ENCODE results near the gene MICAL2. TPM values are rescaled to one million over a fixed set of nuclear protein-coding genes. Genes with fewer than 3 reads are reported as not detected.

Gene MICAL2
- total RNA-seq, 1 donor from 2014 or later: 510 TPM

DNA sequence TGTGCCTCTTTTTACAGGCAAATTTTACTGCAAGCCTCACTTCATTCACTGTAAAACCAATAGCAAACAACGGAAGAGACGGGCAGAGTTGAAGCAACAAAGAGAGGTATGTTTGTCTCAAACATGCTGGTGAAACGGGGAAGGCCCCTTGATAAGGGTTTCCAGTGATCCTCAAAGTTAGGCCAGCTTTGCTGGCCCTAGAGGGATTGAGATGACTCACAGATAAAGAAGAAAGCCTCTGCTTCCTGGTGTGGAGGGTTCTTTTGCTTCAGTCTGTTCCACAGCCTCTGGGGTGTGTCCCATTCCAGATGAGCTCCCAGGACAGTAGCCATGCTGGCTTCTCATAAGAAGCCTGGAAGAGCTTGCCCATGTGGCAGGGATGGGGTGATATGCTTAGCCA lies 148.1 kb downstream of the MICAL2 start:
- Mint-ChIP-seq H3K4me1 (no peaks in the 10 kb centered on the region), H3K36me3 (ENCODE audit: low read depth) (peaks cover 68% of the 10 kb centered on the region), H3K27me3 (no peaks in the 10 kb centered on the region), H3K27ac (no peak overlapping the region), H3K9me3 (no peaks in the 10 kb centered on the region), H3K4me3 (no peak overlapping the region)
- no peak for DNase-seq
- intact Hi-C loops (cut with micrococcal nuclease): no loop called here

DNA sequence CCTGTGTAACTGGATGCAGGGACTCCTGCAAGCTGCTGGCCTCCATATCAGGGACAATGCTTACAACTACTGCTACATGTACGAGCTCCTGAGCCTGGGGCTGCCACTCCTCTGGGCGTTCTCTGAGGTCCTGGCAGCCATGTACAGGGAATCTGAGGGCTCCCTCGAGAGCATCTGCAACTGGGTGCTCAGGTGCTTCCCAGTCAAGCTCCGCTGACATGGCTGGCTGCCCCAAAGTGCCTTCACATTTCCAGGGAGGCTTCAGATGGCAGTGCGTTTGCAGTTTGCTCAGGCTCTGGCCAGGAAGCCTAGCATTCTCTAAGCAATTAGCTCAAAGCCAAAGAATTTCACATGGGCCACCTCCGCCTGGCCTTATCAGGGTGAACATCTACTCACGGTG lies 149.6 kb downstream of the MICAL2 start:
- Mint-ChIP-seq H3K36me3 (ENCODE audit: low read depth) (peaks cover 77% of the 10 kb centered on the region), H3K9me3 (no peaks in the 10 kb centered on the region), H3K27me3 (no peaks in the 10 kb centered on the region), H3K4me3 (no peak overlapping the region), H3K27ac (no peak overlapping the region), H3K4me1 (no peaks in the 10 kb centered on the region)
- intact Hi-C loops (cut with micrococcal nuclease): no loop called here
- no peak for DNase-seq

DNA sequence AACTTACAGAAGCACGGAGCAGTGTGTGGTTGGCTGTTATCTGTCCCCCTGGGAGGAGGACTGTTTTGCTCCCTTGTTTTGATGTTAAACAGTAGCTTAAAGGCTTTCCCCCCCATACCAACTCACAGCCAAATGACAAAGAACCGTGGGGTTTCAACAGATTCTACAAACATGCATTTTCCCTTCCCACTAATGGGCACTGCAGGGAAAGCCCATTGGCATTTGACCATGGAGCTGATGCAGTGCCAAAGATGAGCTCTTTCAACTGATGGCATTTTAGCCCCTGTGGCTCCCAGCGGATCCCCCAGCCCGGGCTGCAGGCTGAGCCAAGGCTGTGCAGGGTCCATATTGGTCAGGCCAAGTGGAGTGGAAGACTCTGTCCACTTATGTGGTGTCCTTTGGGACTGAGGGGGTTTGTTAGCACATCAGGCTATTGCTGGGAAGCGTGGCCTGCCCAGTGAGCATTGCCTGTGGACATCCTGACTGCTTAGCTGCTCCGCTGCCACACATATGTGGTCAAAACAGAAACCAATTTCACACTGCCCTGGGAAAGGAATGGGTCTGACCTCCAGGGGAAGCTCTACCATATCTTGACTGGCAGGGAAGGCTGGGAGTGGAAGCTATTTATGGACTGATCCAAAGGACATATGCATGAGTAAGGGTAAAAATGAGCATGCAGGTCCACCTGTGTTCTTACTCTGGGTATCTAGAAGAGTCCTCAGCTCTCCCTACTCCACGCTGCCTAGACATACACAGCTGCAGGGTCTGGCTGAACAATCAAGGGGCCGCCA lies 150.5 kb downstream of the MICAL2 start:
- Mint-ChIP-seq H3K4me1 (no peaks in the 10 kb centered on the region), H3K27me3 (no peaks in the 10 kb centered on the region), H3K9me3 (no peaks in the 10 kb centered on the region), H3K4me3 (no peak overlapping the region), H3K36me3 (ENCODE audit: low read depth) (peaks cover 70% of the 10 kb centered on the region), H3K27ac (no peak overlapping the region)
- intact Hi-C loops (cut with micrococcal nuclease): no loop called here
- DNase-seq: no peak

DNA sequence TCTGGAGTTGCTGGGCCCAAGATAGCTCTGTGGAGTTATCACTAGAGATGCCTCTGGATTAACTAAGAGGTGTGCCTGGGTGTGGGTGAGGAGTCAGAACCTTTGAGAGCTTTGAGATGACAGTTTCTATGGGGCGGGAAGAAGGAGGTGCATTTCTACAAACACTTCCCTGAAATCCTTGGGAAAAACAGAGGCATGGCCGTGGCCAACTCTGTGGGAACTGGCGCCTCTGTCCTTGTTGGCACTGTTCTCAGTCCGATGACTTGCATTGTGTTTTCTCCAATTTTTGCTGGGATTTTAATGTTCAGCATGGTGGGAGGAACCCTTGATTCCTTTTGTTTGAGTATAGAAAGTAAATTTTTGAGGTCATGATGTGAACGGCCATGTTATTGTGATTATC lies 151.2 kb downstream of the MICAL2 start:
- intact Hi-C loops (cut with micrococcal nuclease): no loop called here
- Mint-ChIP-seq H3K27me3 (no peaks in the 10 kb centered on the region), H3K4me1 (no peaks in the 10 kb centered on the region), H3K36me3 (ENCODE audit: low read depth) (peaks cover 67% of the 10 kb centered on the region), H3K9me3 (no peaks in the 10 kb centered on the region), H3K4me3 (no peak overlapping the region), H3K27ac (no peak overlapping the region)
- DNase-seq: no peak

DNA sequence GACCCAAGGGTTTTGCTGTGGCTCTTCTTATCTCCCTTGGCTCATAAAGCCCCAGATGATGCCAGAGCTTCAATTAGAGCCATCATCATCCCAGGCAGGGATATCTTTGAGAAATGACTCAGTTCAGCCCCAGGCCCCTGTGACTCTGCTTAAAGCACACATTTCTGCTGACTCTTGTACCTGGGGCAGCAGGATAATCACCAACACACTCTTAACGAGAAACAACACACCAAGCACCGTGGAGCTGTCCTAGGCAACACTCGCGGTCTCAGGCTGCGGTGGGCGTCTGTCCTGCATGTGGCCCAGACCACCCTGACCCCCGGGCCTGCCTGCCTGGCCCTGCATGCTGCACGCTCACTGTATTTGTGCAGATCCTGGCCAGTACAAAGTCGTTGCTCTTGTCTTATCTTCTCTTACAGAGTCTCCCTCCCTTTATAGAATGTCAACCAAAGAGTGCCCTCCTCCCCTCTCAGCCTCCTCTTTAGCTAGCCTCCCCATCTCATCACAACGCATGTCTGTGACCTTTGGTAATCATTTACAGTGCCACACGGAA lies 152.8 kb downstream of the MICAL2 start:
- no peaks in the 10 kb centered on the region for H3K9me3 Mint-ChIP-seq
- H3K4me1 Mint-ChIP-seq: no peaks in the 10 kb centered on the region
- peaks cover 54% of the 10 kb centered on the region for H3K36me3 Mint-ChIP-seq (ENCODE audit: low read depth)
- no peak for DNase-seq
- intact Hi-C loops (cut with micrococcal nuclease): no loop called here
- H3K4me3 Mint-ChIP-seq: no peak overlapping the region
- H3K27ac Mint-ChIP-seq: peak overlapping the region; percentile 3
- no peaks in the 10 kb centered on the region for H3K27me3 Mint-ChIP-seq

DNA sequence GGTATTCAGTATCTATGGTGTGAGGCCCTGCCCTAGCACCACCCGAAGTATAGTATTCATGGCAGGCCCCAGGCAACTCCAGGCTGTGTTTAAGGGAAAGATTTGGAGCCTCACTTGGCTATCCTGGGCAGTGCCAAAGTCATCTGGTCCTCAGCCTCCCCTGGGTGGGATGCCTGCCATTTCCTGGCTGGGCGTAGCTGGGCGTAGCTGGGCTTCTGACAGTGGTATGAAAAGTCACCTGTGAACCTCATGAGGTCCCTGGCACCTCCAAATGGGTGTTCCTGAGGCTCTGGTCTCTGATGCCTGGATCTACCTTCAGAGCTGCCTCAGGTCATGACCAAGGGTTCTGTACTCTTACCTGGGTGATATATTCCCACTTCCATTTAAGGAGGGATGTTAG lies 154.0 kb downstream of the MICAL2 start:
- intact Hi-C loops (cut with micrococcal nuclease): no loop called here
- H3K36me3 Mint-ChIP-seq (ENCODE audit: low read depth): peaks cover 46% of the 10 kb centered on the region
- H3K27ac Mint-ChIP-seq: no peak overlapping the region
- no peaks in the 10 kb centered on the region for H3K9me3 Mint-ChIP-seq
- no peaks in the 10 kb centered on the region for H3K4me1 Mint-ChIP-seq
- no peak overlapping the region for H3K4me3 Mint-ChIP-seq
- no peak for DNase-seq
- H3K27me3 Mint-ChIP-seq: no peaks in the 10 kb centered on the region

DNA sequence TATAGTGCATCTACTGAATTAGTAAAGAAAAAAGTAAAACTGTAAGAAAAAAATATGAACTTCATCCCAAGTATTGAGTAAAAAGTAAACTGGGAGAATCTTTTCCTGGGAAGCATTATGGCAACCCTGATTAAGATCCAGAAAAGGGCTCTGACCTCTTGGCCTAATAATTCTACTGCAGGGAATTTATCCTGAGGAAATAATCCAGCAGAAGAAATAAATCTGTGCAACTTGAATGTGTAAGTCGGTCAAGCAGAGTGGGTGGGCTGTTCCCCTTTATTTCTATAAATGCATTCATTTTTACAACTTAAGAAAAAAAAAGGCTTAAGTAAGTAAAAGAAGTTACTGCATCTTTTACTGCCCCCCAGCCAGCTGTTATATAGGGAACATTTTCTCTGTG lies 155.7 kb downstream of the MICAL2 start:
- intact Hi-C loops (cut with micrococcal nuclease): no loop called here
- H3K4me1 Mint-ChIP-seq: no peaks in the 10 kb centered on the region
- no peaks in the 10 kb centered on the region for H3K9me3 Mint-ChIP-seq
- H3K36me3 Mint-ChIP-seq (ENCODE audit: low read depth): peaks cover 30% of the 10 kb centered on the region
- no peak for DNase-seq
- no peak overlapping the region for H3K27ac Mint-ChIP-seq
- H3K4me3 Mint-ChIP-seq: no peak overlapping the region
- H3K27me3 Mint-ChIP-seq: no peaks in the 10 kb centered on the region

DNA sequence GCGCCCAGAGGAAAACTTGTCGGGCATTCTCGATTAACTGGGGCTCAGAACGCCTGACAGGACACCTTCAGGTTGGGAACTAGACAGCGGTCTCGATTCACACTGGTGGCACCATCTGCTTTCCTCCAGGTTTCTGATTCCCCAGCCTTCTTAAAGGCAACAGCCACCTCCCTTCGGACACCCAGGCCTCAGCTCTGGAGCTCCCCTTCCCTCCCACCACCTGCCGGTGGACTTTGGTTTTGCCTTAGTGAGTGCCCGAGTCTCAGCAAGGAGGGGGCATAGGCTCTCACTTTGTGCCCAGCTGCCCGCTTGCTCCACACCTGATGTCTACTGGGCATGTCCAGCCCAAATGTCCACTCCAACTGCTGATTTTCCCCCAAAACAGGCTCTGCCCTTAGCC lies 156.6 kb downstream of the MICAL2 start:
- no peak overlapping the region for H3K27ac Mint-ChIP-seq
- H3K27me3 Mint-ChIP-seq: no peaks in the 10 kb centered on the region
- peaks cover 22% of the 10 kb centered on the region for H3K36me3 Mint-ChIP-seq (ENCODE audit: low read depth)
- intact Hi-C loops (cut with micrococcal nuclease): no loop called here
- H3K9me3 Mint-ChIP-seq: no peaks in the 10 kb centered on the region
- H3K4me1 Mint-ChIP-seq: no peaks in the 10 kb centered on the region
- H3K4me3 Mint-ChIP-seq: no peak overlapping the region
- DNase-seq: no peak

DNA sequence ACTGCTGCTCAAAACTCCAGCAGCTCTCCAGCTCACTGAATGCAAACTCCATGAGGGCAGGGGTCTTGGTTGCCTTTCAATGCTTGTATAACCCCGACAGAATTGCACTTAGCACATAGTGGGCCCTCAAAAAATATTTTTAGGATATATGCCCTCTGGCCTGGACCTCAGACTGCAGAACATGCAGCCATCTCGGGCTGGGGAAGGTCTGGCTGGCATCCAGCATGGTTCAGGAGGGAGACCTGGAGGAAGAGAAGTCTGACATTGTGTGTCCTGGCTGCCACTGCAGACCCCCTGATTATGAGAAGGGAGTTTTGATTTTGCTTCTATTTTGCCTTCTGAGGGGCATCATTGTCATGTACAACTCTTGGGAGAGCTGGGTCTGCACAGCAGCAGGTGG lies 157.5 kb downstream of the MICAL2 start:
- no peak overlapping the region for H3K27ac Mint-ChIP-seq
- H3K27me3 Mint-ChIP-seq: no peaks in the 10 kb centered on the region

DNA sequence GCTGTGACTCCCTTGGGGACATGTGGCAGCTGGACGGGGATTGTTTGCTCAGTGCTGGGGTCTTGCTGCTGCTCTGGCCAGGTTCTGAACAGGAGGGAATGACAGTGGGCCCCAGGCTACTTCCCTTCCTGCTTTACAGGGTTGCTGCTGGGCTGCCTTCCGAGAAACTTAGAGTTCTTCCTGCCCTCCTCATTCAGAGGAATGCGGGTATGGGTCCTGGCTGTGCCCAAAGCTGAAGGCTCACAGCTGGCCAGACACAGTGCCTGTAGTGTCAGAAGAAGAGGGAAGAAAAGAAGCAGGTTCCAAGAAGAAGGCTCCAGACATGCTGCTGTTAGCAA lies 158.7 kb downstream of the MICAL2 start:
- Mint-ChIP-seq H3K36me3 (ENCODE audit: low read depth) (peaks cover 3% of the 10 kb centered on the region), H3K4me3 (no peak overlapping the region)

More for the DNA sequence above, 157.5 kb downstream of the MICAL2 start:
- H3K9me3 Mint-ChIP-seq: no peaks in the 10 kb centered on the region
- no peak for DNase-seq
- no peak overlapping the region for H3K4me3 Mint-ChIP-seq
- no peaks in the 10 kb centered on the region for H3K4me1 Mint-ChIP-seq
- peaks cover 14% of the 10 kb centered on the region for H3K36me3 Mint-ChIP-seq (ENCODE audit: low read depth)
- intact Hi-C loops (cut with micrococcal nuclease): no loop called here

DNA sequence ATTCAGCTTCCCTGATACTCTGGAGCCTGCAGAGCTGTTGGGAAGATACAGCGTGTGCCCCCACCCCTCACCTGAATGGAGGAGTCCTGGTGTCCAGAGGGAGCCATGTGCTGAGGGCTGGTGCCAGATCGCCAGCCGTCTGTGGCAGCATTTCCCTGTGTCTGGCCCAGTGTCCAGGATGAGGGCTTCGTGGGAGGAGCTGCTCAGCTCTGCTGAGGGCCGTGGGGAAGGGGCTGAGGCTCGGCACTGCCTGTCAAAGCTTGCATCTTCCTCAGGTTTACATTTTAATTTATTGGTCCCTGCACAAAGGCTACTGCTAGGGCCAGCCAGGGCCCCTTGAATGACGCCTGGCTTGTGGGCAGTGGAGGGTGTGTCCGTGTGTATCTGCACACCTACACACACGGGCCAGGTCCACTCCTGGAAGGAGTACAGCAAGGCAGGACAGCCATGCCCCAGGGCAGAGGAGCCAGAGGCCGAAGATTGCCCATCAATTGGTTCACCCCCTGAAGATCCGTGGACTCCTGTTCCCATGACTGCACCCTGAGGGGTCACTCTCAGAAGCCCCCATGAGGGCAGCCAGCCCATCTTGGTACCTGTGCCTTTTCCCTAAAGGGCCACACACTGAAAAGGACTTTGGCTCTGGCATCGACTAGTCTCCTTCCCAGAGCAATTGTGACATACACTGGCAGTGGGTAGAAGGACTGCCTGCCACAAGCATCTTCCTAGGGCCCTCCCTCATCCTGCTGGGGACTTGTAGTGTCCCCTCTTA lies 159.2 kb downstream of the MICAL2 start:
- no peaks in the 10 kb centered on the region for H3K27me3 Mint-ChIP-seq
- peaks cover 1% of the 10 kb centered on the region for H3K36me3 Mint-ChIP-seq (ENCODE audit: low read depth)
- intact Hi-C loops (cut with micrococcal nuclease): no loop called here
- H3K9me3 Mint-ChIP-seq: no peaks in the 10 kb centered on the region
- no peak for DNase-seq
- no peak overlapping the region for H3K4me3 Mint-ChIP-seq
- H3K4me1 Mint-ChIP-seq: no peaks in the 10 kb centered on the region
- H3K27ac Mint-ChIP-seq: no peak overlapping the region

More for the DNA sequence above, 158.7 kb downstream of the MICAL2 start:
- H3K27ac Mint-ChIP-seq: no peak overlapping the region
- no peaks in the 10 kb centered on the region for H3K27me3 Mint-ChIP-seq
- no peak for DNase-seq
- no peaks in the 10 kb centered on the region for H3K9me3 Mint-ChIP-seq
- H3K4me1 Mint-ChIP-seq: no peaks in the 10 kb centered on the region
- intact Hi-C loops (cut with micrococcal nuclease): no loop called here

DNA sequence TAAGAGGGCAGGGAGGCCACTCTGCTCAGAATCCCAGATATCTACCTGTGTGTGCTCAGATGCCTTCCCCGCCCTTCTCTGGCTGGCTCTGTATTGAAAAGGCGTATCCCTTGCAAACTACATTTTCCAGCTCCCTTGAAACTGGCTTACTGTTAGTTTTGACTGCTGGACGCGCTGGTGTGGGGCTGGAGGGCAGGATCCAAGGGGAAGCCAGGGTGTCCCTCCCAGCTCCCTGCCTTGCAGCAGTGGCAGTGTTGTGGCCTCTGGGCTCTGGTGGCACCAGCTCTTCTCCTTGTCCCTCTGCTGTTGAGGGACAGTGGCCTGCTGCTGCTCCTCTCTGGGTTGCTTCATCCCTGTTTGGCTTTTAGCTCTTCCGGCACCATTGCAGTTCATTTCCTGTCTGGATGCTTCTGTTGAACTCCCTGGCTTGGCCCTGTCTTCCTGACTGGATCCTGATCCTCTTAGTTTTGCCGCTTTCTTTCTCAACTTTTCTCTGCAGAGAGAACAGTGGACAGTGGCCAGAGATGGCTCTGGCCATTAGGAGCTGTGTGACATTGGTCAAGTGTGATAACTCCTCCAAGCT lies 159.9 kb downstream of the MICAL2 start:
- no peak overlapping the region for H3K4me3 Mint-ChIP-seq
- intact Hi-C loops (cut with micrococcal nuclease): no loop called here
- H3K27me3 Mint-ChIP-seq: no peaks in the 10 kb centered on the region
- no peaks in the 10 kb centered on the region for H3K9me3 Mint-ChIP-seq
- H3K27ac Mint-ChIP-seq: no peak overlapping the region
- DNase-seq: no peak
- no peaks in the 10 kb centered on the region for H3K4me1 Mint-ChIP-seq
- no peaks in the 10 kb centered on the region for H3K36me3 Mint-ChIP-seq (ENCODE audit: low read depth)

DNA sequence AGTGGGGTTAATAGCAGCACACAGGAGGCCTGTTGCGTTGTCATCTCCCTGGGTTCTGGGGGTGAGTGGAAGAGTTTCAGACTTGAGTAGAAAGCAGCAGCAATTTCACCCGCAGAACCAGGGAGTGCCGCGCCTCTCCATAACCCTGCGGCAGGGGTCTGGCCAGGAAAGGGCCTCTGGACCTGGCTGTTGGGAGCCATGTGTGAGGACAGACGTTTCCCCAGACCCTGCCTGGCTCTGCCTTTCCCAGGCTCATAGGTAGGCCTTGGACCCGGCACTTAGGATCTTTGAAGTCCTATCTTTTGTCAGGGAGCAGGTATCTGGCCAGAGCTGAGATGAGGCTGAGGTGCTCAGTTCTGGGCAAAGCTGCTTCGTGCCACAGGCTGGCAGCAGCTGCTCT lies 160.4 kb downstream of the MICAL2 start:
- no peaks in the 10 kb centered on the region for H3K9me3 Mint-ChIP-seq
- DNase-seq: no peak
- no peaks in the 10 kb centered on the region for H3K4me1 Mint-ChIP-seq
- no peak overlapping the region for H3K4me3 Mint-ChIP-seq
- no peak overlapping the region for H3K27ac Mint-ChIP-seq
- intact Hi-C loops (cut with micrococcal nuclease): no loop called here
- H3K27me3 Mint-ChIP-seq: no peaks in the 10 kb centered on the region
- H3K36me3 Mint-ChIP-seq (ENCODE audit: low read depth): no peaks in the 10 kb centered on the region

DNA sequence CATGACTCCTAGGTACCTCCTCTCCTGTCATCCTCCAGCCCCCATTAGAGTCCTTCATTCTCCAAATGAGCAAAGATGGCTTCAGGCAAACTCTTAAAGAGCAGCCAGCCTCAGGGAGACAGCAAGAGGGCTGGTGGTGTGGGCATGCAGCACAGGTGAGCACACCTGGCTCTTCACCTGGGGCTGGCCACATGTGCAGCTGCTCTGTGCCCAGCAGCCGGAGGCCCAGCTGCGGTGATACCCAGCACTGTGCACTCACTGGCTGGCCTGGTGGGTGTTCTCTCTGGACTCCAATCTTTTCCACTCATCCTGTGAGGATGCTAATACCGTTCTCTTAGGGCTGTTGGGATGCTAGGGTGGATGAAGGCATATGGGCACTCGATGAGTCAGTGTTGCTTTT lies 160.9 kb downstream of the MICAL2 start:
- Mint-ChIP-seq H3K27ac (peak overlapping the region; percentile 31), H3K4me3 (no peak overlapping the region), H3K4me1 (no peaks in the 10 kb centered on the region), H3K36me3 (ENCODE audit: low read depth) (no peaks in the 10 kb centered on the region), H3K9me3 (no peaks in the 10 kb centered on the region), H3K27me3 (no peaks in the 10 kb centered on the region)
- intact Hi-C loops (cut with micrococcal nuclease): no loop called here
- DNase-seq: no peak

Data from activated CD4-positive, alpha-beta T cell treated with anti-CD3 and anti-CD28 coated beads, Interleukin-2, amount 10 ng/mL, durations not matched to agents 24 days and 14 days (primary cell).